Measurements from ENCODE around the gene RACGAP1. TPM values are rescaled to one million over a fixed set of nuclear protein-coding genes. Genes with fewer than 3 reads are reported as not detected.

The RACGAP1 gene
- total and polyA plus RNA-seq, 2 donors (not counting 1 experiment from before 2014, with no cell fraction given) = 4.1 to 14.2 TPM

DNA sequence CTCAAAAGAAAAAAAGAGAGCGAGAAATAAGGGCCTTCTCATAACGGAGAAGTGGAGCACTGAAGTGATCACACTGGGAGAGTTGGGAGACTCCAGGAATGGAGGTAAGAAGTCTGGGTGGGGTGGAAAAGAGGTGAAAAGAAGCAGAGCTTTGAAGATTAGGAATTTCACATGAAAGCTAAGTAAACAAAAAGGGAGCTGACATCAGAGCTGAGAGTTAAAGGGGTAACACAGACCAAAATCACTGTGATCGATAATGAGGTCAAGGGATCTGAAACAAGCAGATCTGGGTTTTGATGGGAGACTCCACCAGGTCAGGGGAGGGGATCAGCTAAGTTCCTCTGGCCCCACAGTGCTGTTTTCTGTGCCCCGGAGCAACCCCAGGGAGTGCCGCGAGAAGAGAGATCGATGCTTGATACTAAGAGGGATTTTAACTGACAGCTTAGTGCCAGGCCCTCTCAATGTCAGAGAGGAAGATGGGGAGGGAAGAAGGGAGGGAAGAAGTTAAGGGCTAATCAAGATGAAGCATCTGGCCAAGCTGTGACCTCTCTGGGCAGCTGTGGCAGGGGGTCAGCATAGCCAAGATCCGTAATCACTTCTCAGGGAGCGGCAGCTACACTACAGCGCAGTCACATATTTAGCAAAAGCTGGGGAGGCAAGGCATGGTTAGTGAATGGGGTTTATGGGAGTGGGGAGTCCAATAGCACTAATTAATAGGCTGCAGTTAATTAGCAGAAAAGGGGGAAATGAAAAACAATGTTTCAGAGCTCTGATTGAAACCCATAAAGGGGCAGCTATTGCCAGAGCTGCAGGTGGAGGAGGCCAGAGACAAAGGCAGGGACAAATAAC, 44.6 kb downstream of the RACGAP1 start:
- TF ChIP-seq, protein P1, sequence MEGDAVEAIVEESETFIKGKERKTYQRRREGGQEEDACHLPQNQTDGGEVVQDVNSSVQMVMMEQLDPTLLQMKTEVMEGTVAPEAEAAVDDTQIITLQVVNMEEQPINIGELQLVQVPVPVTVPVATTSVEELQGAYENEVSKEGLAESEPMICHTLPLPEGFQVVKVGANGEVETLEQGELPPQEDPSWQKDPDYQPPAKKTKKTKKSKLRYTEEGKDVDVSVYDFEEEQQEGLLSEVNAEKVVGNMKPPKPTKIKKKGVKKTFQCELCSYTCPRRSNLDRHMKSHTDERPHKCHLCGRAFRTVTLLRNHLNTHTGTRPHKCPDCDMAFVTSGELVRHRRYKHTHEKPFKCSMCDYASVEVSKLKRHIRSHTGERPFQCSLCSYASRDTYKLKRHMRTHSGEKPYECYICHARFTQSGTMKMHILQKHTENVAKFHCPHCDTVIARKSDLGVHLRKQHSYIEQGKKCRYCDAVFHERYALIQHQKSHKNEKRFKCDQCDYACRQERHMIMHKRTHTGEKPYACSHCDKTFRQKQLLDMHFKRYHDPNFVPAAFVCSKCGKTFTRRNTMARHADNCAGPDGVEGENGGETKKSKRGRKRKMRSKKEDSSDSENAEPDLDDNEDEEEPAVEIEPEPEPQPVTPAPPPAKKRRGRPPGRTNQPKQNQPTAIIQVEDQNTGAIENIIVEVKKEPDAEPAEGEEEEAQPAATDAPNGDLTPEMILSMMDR (IDR thresholded peaks at IDR 0.05) = no peak
- Histone ChIP-seq H3K36me3 (replicated peaks in 1 of 2; ENCODE audit: control extremely low read depth in 1 of 2, control insufficient read depth in 1 of 2, extremely low read depth in 1 of 2, insufficient read depth in 2 of 2, low read length in 1 of 2) (no peaks in the 10 kb centered on the region), H3K27me3 (replicated peaks in 1 of 4; ENCODE audit: control extremely low read depth in 1 of 4, control insufficient read depth in 3 of 4, insufficient read depth in 4 of 4, low read length in 3 of 4) (no peaks in the 10 kb centered on the region), H2AFZ (ENCODE audit: insufficient read depth, low read depth, low read length, poor library complexity, severe bottlenecking) (no peak overlapping the region), H3K4me3 (ENCODE audit: control extremely low read depth in 1 of 5, extremely low read depth in 1 of 5, insufficient read depth in 1 of 5, low read depth in 2 of 5, low read length in 4 of 5) (no peak overlapping the region), H3K9me3 (ENCODE audit: control extremely low read depth in 1 of 3, control insufficient read depth in 2 of 3, insufficient read depth in 1 of 3, low read length in 2 of 3) (no peaks in the 10 kb centered on the region), H3K9ac (ENCODE audit: low read length) (no peak overlapping the region), H3K27ac (ENCODE audit: low read length in 2 of 2) (no peak overlapping the region), H3K4me1 (ENCODE audit: control insufficient read depth in 2 of 2, insufficient read depth in 2 of 2, low read length in 2 of 2) (no peaks in the 10 kb centered on the region), H3K79me2 (ENCODE audit: control insufficient read depth, insufficient read depth, low read length) (no peaks in the 10 kb centered on the region), H3K4me2 (replicated peaks; ENCODE audit: low read depth, low read length, poor library complexity, severe bottlenecking) (no peak overlapping the region), H4K20me1 (ENCODE audit: control insufficient read depth, insufficient read depth, low read length, poor library complexity, severe bottlenecking) (no peaks in the 10 kb centered on the region)
- DNase-seq (no peak), ATAC-seq (ENCODE audit: low read depth) (no peak)
- WGBS (ENCODE audit: insufficient coverage) = 98% methylated on average over 10 of the region's 10 CpGs
- Mint-ChIP-seq H3K27ac (no peak overlapping the region), H3K9me3 (ENCODE audit: insufficient read depth) (no peaks in the 10 kb centered on the region), H3K4me3 (no peak overlapping the region), H3K27me3 (no peaks in the 10 kb centered on the region), H3K4me1 (no peaks in the 10 kb centered on the region)
- ChIA-PET POLR2A (no interaction called here), CTCF (interaction anchor here (0.5 to 4.2 kb wide), 4 partner anchors 10 to 73 kb away, joined by 3 to 28 read pairs (median 4); no protein-coding TSS in a partner anchor)
- intact Hi-C loops (cut with micrococcal nuclease) = no loop called here

DNA sequence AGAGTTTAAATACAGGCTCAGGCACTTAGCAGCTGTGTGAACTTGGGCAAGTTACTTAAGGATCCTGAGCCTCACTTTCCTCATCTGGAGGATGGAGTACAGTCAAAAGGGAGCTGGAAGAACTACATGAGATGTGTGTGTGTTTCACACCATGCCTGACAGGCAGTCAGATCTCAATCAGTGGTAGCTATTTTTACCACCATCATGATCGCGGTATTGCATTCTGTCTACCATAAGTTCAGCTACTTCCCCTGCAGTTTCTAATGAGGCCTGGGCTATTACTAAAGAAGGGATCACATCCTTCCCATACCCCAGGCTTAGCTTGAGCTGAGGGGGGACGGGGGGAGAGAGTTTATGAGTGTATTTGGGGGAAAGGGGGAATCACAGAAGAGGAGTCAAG, 45.5 kb downstream of the RACGAP1 start:
- H3K4me1 Mint-ChIP-seq = no peaks in the 10 kb centered on the region
- H3K27ac Mint-ChIP-seq = no peak overlapping the region
- ChIA-PET POLR2A (interaction anchor here (0.6 kb wide), 1 partner anchor 318 kb away, joined by 6 read pairs; no protein-coding TSS in a partner anchor), CTCF (interaction anchor here (1.3 to 4.2 kb wide), 2 partner anchors 11 to 14 kb away, joined by 4 to 28 read pairs; no protein-coding TSS in a partner anchor)
- H3K9me3 ChIP-seq (ENCODE audit: control extremely low read depth in 1 of 3, control insufficient read depth in 2 of 3, insufficient read depth in 1 of 3, low read length in 2 of 3) = no peaks in the 10 kb centered on the region
- no peaks in the 10 kb centered on the region for H4K20me1 ChIP-seq (ENCODE audit: control insufficient read depth, insufficient read depth, low read length, poor library complexity, severe bottlenecking)
- no peaks in the 10 kb centered on the region for H3K9me3 Mint-ChIP-seq (ENCODE audit: insufficient read depth)
- no peak for ATAC-seq (ENCODE audit: low read depth)
- TF ChIP-seq, protein P1 (IDR thresholded peaks at IDR 0.05) = no peak
- no peak for TF ChIP-seq EZH2 (IDR thresholded peaks at IDR 0.05; ENCODE audit: borderline replicate concordance, insufficient read depth, low read depth, low read length, poor library complexity, severe bottlenecking)
- intact Hi-C loops (cut with micrococcal nuclease) = no loop called here
- H3K27me3 Mint-ChIP-seq = no peaks in the 10 kb centered on the region
- no peak overlapping the region for H3K27ac ChIP-seq (ENCODE audit: low read length in 2 of 2)
- no CpG with 5 or more reads among the region's 3 CpGs for WGBS (ENCODE audit: insufficient coverage)
- H3K79me2 ChIP-seq (ENCODE audit: control insufficient read depth, insufficient read depth, low read length) = no peaks in the 10 kb centered on the region
- H3K4me3 Mint-ChIP-seq = no peak overlapping the region
- no peaks in the 10 kb centered on the region for H3K36me3 ChIP-seq (replicated peaks in 1 of 2; ENCODE audit: control extremely low read depth in 1 of 2, control insufficient read depth in 1 of 2, extremely low read depth in 1 of 2, insufficient read depth in 2 of 2, low read length in 1 of 2)
- no peak overlapping the region for H3K9ac ChIP-seq (ENCODE audit: low read length)
- DNase-seq = no peak
- H2AFZ ChIP-seq (ENCODE audit: insufficient read depth, low read depth, low read length, poor library complexity, severe bottlenecking) = no peak overlapping the region
- H3K4me2 ChIP-seq (replicated peaks; ENCODE audit: low read depth, low read length, poor library complexity, severe bottlenecking) = no peak overlapping the region
- H3K4me1 ChIP-seq (ENCODE audit: control insufficient read depth in 2 of 2, insufficient read depth in 2 of 2, low read length in 2 of 2) = no peaks in the 10 kb centered on the region
- no peak overlapping the region for H3K4me3 ChIP-seq (ENCODE audit: control extremely low read depth in 1 of 5, extremely low read depth in 1 of 5, insufficient read depth in 1 of 5, low read depth in 2 of 5, low read length in 4 of 5)
- no peaks in the 10 kb centered on the region for H3K27me3 ChIP-seq (replicated peaks in 1 of 4; ENCODE audit: control extremely low read depth in 1 of 4, control insufficient read depth in 3 of 4, insufficient read depth in 4 of 4, low read length in 3 of 4)

All from B cell (primary cell).